Measurements from ENCODE around the gene ZNF132.
"Not testable (repeated sequence)": the region's sequence is repeated elsewhere in the genome, so short reads cannot be mapped to it uniquely, and the experiment has no call there.

ZNF132 gene

DNA sequence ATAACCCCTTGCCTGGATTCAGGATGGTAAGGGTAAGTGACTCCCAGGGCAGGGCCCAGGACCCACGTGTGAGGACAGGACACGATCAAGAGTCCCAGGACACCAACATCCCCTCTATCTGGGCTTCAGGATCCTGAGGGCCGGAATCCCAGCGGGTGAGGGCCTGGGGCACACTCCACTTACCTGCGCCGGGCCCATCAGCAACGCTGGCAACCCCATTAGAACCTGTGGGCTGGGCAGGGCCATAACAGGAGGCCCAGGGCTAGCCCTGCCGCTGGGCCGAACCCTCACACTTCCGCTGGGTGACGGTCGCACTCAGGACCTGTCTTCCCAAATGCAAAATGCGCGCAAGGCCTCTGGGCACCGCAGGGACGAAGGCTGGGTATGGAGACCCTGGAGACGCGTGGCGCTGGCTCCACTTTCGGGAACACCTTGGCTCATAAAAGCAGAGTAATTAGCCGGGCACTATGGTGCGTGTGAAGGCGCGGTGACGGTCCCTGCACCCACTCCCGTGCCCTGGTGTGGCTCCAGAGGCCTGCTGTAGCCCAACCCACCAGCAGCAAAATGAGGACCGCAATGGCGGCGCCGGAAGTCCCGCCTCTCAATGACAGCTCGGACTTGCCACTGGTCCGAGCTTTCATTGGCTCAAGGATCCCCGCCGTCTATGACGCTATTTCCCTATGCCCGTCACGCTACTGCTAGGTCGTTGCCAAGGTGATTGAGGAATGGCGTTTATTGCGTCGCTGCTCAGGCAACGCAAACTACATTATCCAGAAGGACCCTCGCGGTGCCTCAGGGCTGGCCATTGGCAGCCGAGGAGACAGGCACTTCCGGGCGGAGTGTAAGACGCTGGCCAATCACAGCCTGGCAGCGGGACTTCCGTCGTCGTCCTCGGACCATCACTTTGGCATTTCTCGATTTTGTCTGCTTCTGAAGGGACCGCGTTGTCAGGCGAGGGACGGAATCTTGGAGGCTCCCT is at the start of gene ZNF132:
ZNF132 (minus strand) TSS at position 578 of the 979 bp plus-strand sequence; CDS start at position 246, 332 bp downstream.
- DNase-seq = peak; percentile 86 to 97

DNA sequence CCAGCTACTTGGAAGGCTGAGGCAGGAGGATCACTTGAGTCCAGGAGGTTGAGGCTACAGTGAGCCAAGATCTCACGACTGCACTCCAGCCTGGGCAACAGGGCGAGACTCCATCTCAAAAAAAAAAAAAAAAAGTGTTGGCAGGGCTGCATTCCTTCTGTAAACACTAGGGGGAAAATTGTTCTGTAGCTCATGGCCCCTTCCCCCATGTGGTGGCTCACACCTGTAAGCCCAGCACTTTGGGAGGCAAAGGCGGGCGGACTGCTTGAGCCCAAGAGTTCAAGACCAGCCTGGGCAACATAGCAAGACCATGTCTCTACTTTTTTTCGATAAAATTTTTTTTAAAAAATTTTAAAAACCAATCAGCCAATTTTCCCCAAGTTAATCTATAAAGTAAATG is 44.4 kb upstream of the ZNF132 start:
- not testable (repeated sequence) for DNase-seq

DNA sequence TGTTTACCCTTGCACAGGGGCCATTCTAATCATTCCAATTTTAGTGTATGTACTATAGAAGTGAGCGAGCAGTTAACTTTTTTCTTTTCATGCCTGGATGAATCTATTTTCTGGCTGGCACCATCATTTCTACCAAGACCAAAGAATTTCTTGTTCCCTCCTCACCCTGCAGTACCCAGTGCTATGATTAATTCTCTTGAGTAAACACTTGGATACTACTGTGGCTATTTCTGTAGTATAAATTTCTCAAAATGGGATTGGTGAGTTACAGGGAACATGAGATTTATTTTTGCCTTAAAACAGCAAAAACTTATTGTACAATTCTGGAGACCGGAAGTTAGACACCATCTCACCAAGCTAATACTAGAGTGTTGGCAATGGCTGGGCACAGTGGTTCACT is 43.8 kb upstream of the ZNF132 start:
- DNase-seq = no peak

DNA sequence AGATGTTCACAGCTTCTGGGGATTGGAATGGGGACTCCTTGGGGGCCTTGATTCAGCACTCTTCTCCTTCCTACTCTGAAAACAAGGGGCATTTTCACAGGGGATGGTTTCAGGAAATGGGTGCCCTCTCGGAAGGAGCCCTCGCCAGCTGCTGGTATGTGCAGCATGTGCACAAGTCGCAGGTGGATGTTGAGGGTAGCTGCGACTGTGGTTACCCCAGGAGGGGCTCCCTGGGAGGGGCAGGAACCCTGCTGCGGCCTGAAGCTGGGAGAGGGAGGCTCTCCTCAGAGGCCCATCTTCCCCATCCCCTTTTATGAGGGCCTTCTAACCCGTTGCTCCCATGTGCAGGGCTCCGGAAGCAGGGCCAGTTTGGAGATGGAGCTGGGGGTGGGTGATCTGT is 42.4 kb upstream of the ZNF132 start:
- no peak for DNase-seq

DNA sequence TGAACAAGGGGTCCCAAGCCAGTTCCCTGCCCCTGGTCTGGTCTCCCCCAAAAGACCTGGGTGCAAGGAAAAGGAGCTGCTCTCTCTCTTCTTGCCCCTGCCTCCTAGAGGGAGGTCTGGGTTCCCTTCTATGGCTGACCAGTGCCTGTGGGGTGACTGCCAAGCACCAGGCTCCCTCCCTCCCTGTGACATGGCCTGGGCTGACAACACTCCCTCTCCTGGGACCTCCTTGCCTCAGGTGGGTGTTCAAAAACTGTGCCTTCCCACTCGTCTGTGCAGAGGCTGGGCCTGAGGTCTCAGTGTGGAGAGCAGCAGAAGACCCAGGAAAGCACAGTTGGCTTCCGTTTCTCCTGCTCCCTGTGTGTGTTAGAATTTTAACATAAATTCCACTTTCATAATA is 40.9 kb upstream of the ZNF132 start:
- DNase-seq = no peak

DNA sequence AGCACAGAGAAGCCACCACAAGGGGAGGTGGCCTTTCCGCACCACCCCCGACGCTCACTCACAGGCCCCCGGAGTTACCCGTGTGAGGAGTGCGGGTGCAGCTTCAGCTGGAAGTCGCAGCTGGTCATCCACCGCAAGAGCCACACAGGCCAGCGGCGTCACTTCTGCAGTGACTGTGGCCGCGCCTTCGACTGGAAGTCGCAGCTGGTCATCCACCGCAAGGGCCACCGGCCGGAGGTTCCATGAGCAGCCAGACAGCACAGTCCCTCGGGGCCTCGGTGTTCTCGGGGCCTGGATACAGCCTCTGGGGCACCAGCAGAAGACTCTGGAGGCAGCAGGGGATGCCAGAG is 40.5 kb upstream of the ZNF132 start:
- no peak for DNase-seq

DNA sequence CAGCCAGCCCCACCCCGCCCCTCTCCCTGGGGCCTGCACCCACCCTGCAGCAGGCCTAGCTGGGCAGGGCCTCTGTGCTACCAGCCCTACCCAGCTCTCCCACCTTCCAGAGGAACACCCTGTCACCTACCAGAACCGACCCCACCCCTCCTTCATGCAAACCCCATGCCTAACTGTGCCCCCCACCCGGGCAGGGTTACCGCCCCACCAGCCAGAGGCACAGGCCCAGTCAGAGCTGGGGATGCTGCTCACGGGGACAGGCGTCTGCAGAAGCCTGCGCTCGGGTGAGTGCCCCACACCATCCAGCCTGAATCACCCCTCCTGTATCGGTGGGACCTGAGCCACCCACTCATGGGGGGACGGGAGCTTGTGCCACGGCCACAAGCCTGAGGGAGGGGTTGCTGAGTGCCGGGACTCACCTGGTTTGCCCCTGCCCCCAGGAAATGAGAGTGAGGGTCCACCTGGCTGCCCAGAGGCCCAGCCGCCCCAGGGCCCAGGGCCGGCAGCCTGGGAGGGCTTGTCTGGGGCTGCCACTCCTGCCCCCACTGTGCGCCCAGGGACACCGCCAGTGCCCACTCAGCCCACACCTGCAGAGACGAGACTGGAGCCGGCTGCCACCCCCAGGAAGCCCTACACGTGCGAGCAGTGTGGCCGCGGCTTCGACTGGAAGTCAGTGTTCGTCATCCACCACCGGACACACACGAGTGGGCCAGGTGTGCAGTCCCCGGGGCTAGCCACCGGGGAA is 40.0 kb upstream of the ZNF132 start:
- no peak for DNase-seq

DNA sequence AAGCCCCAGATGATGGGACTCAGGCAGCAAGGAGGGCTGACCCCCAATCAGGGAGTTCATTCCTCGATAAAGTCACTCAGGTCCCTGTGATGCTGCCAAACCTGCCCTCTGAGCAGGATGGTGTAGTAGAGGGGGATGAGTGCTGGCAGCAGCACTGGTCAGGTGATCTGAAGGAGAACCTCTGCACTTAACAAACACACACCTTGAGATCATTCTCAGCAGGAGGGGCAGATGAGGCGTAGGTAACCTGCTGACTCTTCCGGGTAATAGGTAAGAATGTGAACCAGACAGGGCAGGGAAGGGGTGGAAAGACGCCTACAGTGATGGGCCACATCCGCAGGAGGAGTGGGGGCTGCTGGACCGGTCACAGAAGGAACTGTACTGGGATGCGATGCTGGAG is 39.4 kb upstream of the ZNF132 start:
- no peak for DNase-seq

DNA sequence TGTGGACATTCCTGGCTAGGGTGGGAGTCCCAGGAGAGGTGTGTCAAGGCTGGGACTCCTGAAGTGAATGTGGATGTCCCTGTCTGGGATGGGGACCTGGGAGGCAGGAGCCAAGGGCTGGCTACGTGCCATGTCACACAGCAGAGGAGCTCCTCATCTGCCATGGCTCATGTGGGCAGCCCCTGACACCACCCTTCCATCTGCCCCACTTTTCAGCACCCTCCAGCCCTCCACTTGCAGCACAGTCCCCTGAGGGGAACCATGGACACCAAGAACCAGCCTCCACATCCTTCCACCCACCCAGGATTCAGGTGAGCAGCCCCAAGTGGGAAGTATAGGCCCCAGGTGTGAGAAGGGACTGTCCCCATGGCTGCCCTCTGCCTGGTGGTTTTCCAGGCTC is 37.9 kb upstream of the ZNF132 start:
- no peak for DNase-seq

DNA sequence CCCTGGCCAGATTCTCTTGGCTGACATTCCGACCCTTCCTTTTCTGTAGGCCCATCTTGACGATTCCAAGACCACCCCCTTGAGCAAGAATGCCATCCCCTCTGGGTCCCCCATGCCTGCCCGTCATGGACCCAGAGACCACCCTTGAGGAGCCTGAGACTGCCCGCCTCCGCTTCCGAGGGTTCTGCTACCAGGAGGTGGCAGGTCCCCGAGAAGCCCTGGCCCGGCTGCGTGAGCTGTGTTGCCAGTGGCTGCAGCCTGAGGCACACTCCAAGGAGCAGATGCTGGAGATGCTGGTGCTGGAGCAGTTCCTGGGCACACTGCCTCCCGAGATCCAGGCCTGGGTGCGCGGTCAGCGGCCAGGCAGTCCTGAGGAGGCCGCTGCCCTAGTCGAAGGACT is 37.2 kb upstream of the ZNF132 start:
- DNase-seq = no peak

DNA sequence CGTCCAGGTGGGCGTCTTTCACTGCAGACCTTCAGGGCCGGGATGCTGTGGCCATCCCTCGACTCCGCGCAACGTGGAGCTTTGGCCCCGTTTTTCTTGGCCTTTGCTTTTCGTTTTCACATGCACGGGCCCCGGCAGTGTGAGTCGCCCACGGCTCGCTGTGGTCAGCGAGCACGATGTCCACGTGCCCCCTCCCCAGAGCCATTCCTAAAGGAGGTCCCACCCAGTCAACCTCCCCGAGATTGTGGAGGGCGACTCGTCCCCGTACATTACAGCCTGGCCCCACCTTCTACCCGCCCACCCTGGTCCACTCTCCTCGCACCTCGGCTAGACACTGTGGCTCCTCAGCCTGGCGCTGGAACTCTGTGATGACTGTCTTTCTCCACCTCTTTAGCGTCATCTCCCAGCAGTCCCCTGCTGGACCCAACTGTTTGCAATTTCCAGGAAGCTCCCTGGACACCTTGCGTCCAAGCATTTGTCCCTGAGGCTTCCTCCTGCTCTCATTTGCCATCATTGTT is 36.6 kb upstream of the ZNF132 start:
- no peak for DNase-seq

DNA sequence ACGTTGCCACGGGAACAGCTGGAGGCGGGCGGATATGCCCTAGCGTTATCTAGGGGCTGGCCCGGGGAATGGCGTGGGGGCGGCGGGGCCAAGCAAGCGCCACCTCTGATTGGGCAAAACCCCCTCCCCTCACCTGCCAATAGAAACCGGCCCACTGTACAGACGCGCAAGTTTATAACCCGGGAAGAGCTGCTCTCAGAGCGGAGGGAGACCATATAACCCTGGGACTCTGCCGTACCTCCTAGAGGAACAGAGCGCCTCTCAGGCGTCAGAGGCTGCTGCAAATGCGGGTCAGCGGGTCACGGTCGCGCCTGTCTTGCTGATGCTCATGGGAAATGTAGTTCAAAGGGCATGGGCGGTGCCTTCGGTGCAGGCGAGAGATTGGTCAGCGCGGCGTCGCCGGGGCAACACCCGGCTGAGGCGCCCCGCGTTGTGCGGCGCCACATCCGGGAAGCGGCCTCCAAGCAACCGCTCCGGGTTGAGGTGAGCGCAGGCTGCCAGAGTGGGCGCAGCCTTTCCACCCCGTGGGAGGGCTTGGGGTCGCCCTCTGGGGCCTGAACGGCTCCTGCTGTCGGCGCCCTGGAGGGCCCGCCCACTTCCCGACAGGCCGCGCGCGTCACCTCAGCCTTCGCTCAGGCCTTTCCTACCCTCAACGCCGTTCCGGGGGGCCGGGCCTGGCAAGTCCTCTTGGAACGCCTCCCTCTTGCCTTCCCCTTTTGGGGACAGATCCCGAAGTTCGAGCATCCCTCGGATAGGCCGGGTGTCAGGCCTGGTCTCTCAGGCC is 36.0 kb upstream of the ZNF132 start, which contains the start of gene ZNF446:
ZNF446 (plus strand) TSS at position 639 of the 784 bp plus-strand sequence. CDS start 867 bp downstream, outside the sequence.
- DNase-seq = peak; percentile 88 to 96

DNA sequence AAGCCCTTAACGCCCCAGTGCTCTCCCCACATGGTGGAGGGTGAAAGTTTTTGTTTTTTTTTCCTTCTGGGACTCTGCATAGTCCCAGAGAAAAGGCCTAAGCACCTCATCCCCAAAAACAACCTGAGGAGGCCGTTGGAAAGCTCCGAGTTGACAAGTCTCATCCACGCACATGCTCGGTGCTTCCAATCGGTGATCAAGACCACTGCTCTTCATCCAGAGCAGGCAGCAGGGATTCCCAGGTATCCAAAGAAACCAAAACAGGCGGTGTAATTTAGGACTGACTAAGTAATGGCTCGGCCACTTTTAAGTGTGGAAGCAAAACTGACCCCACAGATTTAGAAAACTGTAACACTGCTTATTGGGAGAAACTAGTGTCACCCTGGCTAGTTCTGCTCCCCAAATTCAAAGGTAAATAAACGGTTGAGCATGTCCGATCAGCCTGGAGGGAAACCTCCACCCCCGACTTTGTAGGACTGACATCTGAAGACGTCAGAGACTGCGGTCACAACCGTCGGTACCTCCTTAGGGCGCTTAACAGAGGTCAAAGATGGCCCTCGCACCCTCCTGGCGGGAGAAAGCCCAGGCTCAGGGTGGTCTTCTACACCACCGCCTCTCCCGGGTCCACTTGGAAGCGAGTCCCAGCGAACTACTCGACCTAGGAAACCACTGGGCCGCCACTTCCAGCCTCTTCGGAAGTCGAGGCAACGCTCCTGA is 35.2 kb upstream of the ZNF132 start:
- DNase-seq = no peak

DNA sequence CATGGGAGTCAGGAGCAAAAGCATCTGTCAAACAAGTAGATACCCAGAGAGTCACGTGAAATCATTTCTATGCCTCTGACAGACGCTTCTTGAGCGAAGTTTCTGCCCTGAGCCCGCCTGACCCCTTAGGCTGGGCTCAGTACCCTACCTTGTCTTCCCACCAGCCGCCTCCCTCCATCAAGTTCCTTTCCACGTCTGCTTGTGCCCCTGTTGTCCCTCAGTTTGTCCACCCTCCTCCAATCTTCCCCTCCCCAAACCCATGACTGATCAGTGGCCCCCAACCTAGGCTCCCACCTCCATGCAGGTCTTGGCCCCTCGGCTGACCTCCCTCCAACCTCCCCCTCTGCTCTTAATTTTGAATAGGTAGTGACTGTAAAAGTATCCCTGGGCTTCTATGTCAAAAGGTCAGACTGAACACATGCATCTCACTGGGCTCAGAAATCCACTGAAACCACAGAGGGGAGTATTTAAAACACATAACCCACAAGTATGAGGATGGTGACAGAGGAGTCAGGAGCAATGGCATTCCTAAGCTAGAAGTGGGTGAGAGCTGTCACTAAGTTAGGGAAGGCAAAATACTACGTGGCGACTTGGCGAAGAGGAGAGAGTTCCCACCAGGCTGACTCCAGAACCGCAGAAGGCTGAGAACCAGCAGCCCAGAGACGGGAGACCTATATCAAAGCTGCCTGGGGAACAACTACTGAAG is 34.5 kb upstream of the ZNF132 start:
- DNase-seq = no peak

DNA sequence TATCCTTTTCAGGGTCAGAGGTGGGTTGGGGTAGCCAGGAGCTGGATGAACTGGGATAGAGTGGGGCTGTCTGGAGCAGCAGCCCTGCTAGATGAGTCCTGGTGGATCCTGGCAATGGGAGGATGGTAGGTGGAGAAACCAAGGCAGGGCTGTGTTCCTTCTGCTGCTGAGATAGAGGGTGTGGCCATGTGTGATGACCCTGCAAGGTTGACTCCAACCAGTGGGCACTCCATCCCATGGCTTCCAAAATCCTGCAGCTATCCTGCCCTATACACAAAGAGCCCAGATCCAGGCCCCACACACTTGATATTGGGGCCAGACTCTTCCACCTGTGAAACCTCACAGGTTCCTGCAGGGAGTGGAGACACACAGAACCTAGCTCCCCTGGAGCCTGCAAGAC is 33.8 kb upstream of the ZNF132 start:
- DNase-seq = no peak

DNA sequence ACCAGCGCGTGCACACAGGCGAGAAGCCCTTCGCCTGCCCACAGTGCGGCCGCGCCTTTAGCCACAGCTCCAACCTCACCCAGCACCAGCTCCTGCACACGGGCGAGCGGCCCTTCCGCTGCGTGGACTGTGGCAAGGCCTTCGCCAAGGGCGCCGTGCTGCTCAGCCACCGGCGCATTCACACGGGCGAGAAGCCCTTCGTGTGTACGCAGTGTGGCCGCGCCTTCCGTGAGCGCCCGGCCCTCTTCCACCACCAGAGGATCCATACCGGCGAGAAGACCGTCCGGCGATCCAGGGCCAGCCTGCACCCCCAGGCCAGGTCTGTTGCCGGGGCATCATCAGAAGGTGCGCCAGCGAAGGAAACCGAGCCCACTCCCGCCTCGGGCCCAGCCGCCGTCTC is 31.8 kb upstream of the ZNF132 start:
- DNase-seq = no peak

DNA sequence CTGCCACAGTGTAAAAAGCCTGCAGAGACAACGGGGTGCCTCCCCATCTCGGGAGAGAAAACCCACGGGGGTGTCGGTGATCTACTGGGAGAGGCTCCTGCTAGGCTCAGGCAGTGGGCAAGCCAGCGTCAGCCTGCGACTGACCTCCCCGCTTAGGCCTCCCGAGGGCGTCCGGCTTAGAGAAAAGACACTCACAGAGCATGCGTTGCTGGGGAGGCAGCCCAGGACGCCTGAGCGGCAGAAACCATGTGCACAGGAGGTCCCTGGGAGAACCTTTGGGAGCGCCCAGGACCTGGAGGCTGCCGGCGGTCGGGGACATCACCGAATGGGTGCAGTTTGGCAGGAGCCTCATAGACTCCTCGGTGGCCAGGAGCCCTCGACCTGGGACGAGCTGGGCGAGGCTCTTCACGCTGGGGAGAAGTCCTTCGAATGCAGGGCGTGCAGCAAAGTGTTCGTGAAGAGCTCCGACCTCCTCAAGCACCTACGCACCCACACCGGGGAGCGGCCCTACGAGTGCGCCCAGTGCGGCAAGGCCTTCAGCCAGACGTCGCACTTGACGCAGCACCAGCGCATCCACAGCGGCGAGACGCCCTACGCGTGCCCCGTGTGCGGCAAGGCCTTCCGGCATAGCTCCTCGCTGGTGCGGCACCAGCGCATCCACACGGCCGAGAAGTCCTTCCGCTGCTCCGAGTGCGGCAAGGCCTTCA is 31.0 kb upstream of the ZNF132 start:
- not testable (repeated sequence) for DNase-seq

DNA sequence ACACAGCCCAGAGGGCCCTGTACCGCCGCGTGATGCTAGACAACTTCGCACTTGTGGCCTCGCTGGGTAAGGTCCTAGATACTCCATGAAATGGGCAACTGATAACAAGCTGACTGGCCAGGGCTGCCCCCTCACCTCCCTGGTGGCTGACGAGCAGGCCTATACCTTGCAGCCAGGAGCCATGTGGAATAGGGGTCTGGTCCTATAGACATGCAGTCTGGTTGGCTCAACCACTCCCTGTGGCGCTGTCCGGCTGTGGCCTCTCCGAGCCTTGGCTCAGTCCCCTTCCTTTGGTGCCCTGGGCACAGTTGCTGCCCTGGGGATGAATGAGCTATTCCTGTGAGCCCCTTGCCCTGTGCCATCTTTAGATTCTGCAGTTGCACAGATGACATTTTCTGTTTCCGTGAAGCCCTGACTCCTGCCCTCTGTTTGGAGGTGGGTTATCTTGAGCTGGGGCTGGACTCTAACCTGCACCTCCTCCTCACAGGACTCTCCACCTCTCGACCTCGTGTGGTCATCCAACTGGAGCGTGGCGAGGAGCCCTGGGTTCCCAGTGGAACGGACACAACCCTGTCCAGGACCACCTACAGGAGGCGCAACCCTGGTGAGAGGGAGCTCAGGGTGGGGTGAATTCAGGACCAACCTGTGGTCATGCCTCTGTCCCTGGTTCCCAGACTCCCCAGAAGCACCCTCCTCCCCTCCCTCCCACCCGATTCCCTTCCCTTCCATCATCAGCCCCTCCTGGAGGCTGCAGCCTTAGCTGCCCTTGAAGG is 29.5 kb upstream of the ZNF132 start:
- no peak for DNase-seq

DNA sequence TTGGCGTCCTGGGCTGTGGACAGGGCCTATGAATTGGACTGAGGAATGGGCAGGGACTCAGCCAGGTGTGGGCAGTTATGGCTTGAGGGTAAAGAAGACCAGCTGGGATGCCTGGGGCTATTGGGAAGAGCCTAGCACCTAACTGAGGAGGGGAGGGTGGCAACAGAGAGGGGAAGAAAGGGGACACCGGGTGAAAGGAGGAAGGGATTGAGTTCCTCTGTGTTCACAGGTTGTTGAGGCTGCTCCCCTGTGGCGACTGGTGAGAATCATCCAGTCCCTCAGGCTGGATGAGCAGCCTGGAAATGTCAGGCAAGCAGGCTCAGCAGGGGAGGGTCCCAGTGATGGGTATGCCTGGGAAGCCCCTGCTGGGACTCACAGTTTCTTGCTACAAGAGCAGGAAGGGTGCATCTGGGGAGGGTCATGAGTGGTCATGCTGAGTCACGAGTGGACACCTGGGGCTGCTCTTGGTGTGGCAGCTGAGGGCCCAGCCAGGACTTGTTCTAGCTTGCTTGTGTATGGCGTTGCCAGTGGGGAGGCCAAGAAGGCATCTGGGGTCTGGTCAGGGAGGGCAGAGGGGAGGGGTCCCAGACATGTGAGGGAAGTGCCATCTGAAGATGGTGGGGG is 28.4 kb upstream of the ZNF132 start:
- DNase-seq = no peak
